GM23338 (cell line): ENCODE measurements around the gene CLEC18B.
"Not testable (repeated sequence)": the region's sequence is repeated elsewhere in the genome, so short reads cannot be mapped to it uniquely, and the experiment has no call there.

Source experiments
- CREB1 ChIP-seq: fragments of 250-450 bp; sonication (Bioruptor Pico); IDR thresholded peaks from 2 replicates; pipeline ENCODE4 v1.5.0; 2020; ENCODE audit warnings: low read depth, mild to moderate bottlenecking, moderate library complexity
- EZH2 ChIP-seq: fragments of 200-600 bp; sonication (generic); IDR thresholded peaks from one replicate; pipeline ENCODE4 v1.8.0; 2017; ENCODE audit warnings: antibody characterized with exemption, mild to moderate bottlenecking, low read depth; ENCODE audit not compliant: unreplicated experiment
- EZH2phosphoT487 ChIP-seq: fragments of 200-600 bp; sonication (generic); IDR thresholded peaks from one replicate; pipeline ENCODE4 v1.8.1; 2018; ENCODE audit warnings: antibody characterized with exemption; ENCODE audit not compliant: unreplicated experiment
- POLR2AphosphoS5 ChIP-seq: IDR thresholded peaks from 2 replicates; pipeline ENCODE4 v1.6.1; 2016; ENCODE audit warnings: antibody characterized with exemption, low read depth
- TF ChIP-seq, protein P1 (sequence below), 2 experiments: fragments of 200-600 bp in 1 of 2; sonication (generic) in 1 of 2; conservative IDR thresholded peaks; 2 replicates each; pipeline versions ENCODE4 v1.5.1 to v1.6.1; 2016 to 2017; ENCODE audit warnings: antibody characterized with exemption in 2 of 2, low read depth in 2 of 2, mild to moderate bottlenecking in 2 of 2, moderate library complexity in 1 of 2
- TF ChIP-seq, protein P2 (sequence below): IDR thresholded peaks from one replicate; pipeline ENCODE4 v1.6.1; 2018; ENCODE audit warnings: antibody characterized with exemption; ENCODE audit not compliant: unreplicated experiment
- TF ChIP-seq, protein P3 (sequence below): fragments of 250-450 bp; sonication (Bioruptor Pico); IDR thresholded peaks from 2 replicates; pipeline ENCODE4 v1.5.0; 2020; ENCODE audit warnings: mild to moderate bottlenecking, moderate library complexity

DNA sequence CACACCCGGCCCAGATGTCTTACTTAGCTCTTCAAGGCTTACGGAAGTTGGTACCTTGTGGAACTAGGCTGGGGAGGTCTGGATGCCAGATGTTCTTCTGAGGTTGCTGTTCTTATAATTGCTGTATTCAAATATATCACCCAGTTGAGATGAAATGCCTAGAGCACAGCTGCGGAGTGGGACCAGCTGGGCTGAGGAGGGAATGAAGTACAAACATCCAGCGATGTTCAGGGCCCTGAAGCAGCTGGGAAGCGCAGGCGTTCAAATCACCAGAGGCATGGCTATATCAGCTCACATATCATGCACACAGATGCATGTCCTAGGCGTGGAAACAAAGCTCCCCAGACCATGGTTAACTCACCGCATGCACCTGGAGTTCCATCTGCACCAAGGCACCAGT, 7.2 kb upstream of the CLEC18B start:
- TF ChIP-seq, protein P1, sequence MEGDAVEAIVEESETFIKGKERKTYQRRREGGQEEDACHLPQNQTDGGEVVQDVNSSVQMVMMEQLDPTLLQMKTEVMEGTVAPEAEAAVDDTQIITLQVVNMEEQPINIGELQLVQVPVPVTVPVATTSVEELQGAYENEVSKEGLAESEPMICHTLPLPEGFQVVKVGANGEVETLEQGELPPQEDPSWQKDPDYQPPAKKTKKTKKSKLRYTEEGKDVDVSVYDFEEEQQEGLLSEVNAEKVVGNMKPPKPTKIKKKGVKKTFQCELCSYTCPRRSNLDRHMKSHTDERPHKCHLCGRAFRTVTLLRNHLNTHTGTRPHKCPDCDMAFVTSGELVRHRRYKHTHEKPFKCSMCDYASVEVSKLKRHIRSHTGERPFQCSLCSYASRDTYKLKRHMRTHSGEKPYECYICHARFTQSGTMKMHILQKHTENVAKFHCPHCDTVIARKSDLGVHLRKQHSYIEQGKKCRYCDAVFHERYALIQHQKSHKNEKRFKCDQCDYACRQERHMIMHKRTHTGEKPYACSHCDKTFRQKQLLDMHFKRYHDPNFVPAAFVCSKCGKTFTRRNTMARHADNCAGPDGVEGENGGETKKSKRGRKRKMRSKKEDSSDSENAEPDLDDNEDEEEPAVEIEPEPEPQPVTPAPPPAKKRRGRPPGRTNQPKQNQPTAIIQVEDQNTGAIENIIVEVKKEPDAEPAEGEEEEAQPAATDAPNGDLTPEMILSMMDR (conservative IDR thresholded peaks at IDR 0.05; ENCODE audit: low read depth in 2 of 2), result not testable (repeated sequence)
- not testable (repeated sequence) for TF ChIP-seq EZH2; POLR2AphosphoS5; EZH2phosphoT487; CREB1 (CRISPR knock-in tag)
- TF ChIP-seq, protein P2, sequence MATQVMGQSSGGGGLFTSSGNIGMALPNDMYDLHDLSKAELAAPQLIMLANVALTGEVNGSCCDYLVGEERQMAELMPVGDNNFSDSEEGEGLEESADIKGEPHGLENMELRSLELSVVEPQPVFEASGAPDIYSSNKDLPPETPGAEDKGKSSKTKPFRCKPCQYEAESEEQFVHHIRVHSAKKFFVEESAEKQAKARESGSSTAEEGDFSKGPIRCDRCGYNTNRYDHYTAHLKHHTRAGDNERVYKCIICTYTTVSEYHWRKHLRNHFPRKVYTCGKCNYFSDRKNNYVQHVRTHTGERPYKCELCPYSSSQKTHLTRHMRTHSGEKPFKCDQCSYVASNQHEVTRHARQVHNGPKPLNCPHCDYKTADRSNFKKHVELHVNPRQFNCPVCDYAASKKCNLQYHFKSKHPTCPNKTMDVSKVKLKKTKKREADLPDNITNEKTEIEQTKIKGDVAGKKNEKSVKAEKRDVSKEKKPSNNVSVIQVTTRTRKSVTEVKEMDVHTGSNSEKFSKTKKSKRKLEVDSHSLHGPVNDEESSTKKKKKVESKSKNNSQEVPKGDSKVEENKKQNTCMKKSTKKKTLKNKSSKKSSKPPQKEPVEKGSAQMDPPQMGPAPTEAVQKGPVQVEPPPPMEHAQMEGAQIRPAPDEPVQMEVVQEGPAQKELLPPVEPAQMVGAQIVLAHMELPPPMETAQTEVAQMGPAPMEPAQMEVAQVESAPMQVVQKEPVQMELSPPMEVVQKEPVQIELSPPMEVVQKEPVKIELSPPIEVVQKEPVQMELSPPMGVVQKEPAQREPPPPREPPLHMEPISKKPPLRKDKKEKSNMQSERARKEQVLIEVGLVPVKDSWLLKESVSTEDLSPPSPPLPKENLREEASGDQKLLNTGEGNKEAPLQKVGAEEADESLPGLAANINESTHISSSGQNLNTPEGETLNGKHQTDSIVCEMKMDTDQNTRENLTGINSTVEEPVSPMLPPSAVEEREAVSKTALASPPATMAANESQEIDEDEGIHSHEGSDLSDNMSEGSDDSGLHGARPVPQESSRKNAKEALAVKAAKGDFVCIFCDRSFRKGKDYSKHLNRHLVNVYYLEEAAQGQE, result not testable (repeated sequence)
- TF ChIP-seq, protein P3, sequence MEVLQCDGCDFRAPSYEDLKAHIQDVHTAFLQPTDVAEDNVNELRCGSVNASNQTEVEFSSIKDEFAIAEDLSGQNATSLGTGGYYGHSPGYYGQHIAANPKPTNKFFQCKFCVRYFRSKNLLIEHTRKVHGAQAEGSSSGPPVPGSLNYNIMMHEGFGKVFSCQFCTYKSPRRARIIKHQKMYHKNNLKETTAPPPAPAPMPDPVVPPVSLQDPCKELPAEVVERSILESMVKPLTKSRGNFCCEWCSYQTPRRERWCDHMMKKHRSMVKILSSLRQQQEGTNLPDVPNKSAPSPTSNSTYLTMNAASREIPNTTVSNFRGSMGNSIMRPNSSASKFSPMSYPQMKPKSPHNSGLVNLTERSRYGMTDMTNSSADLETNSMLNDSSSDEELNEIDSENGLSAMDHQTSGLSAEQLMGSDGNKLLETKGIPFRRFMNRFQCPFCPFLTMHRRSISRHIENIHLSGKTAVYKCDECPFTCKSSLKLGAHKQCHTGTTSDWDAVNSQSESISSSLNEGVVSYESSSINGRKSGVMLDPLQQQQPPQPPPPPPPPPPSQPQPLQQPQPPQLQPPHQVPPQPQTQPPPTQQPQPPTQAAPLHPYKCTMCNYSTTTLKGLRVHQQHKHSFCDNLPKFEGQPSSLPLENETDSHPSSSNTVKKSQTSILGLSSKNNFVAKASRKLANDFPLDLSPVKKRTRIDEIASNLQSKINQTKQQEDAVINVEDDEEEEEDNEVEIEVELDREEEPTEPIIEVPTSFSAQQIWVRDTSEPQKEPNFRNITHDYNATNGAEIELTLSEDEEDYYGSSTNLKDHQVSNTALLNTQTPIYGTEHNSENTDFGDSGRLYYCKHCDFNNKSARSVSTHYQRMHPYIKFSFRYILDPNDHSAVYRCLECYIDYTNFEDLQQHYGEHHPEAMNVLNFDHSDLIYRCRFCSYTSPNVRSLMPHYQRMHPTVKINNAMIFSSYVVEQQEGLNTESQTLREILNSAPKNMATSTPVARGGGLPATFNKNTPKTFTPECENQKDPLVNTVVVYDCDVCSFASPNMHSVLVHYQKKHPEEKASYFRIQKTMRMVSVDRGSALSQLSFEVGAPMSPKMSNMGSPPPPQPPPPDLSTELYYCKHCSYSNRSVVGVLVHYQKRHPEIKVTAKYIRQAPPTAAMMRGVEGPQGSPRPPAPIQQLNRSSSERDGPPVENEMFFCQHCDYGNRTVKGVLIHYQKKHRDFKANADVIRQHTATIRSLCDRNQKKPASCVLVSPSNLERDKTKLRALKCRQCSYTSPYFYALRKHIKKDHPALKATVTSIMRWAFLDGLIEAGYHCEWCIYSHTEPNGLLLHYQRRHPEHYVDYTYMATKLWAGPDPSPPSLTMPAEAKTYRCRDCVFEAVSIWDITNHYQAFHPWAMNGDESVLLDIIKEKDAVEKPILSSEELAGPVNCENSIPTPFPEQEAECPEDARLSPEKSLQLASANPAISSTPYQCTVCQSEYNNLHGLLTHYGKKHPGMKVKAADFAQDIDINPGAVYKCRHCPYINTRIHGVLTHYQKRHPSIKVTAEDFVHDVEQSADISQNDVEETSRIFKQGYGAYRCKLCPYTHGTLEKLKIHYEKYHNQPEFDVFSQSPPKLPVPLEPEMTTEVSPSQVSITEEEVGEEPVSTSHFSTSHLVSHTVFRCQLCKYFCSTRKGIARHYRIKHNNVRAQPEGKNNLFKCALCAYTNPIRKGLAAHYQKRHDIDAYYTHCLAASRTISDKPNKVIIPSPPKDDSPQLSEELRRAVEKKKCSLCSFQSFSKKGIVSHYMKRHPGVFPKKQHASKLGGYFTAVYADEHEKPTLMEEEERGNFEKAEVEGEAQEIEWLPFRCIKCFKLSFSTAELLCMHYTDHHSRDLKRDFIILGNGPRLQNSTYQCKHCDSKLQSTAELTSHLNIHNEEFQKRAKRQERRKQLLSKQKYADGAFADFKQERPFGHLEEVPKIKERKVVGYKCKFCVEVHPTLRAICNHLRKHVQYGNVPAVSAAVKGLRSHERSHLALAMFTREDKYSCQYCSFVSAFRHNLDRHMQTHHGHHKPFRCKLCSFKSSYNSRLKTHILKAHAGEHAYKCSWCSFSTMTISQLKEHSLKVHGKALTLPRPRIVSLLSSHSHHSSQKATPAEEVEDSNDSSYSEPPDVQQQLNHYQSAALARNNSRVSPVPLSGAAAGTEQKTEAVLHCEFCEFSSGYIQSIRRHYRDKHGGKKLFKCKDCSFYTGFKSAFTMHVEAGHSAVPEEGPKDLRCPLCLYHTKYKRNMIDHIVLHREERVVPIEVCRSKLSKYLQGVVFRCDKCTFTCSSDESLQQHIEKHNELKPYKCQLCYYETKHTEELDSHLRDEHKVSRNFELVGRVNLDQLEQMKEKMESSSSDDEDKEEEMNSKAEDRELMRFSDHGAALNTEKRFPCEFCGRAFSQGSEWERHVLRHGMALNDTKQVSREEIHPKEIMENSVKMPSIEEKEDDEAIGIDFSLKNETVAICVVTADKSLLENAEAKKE (CRISPR knock-in tag), result not testable (repeated sequence)
